ENCODE results near the gene LSM5. TPM values are rescaled to one million over a fixed set of nuclear protein-coding genes. Genes with fewer than 3 reads are reported as not detected.
"Not testable (repeated sequence)": the region's sequence is repeated elsewhere in the genome, so short reads cannot be mapped to it uniquely, and the experiment has no call there.

Gene LSM5
- total RNA-seq, 1 experiment from 2014 or later = 108 TPM

- not testable (repeated sequence) for H3K4ac ChIP-seq (ENCODE audit: low read depth, low read length); DNase-seq; H2BK5ac ChIP-seq (ENCODE audit: insufficient read length, low read length); H3K27me3 ChIP-seq (ENCODE audit: insufficient read depth, low read length); H4K5ac ChIP-seq (ENCODE audit: insufficient read length, low read depth, low read length); H4K91ac ChIP-seq (ENCODE audit: insufficient read length, low read depth, low read length); H4K8ac ChIP-seq (replicated peaks; ENCODE audit: insufficient read length, low read depth, low read length); H3K79me1 ChIP-seq (ENCODE audit: insufficient read depth, low read depth, low read length, poor library complexity, severe bottlenecking); H3K9me3 ChIP-seq (ENCODE audit: control insufficient read depth, low read depth, low read length); H3K56ac ChIP-seq (ENCODE audit: insufficient read length, low read depth, low read length); H3K4me1 ChIP-seq (ENCODE audit: insufficient read depth, low read length); H2BK20ac ChIP-seq (ENCODE audit: low read depth, low read length, poor library complexity, severe bottlenecking); H3K23me2 ChIP-seq (ENCODE audit: insufficient read length, low read depth, low read length, poor library complexity, severe bottlenecking); H3K27me3 Mint-ChIP-seq (ENCODE audit: low read depth); H3K27ac ChIP-seq (ENCODE audit: insufficient read length, low read depth, low read length); H3K9me3 Mint-ChIP-seq; H2BK15ac ChIP-seq (ENCODE audit: low read depth, low read length); H3K23ac ChIP-seq (ENCODE audit: insufficient read length, low read depth, low read length); H3K18ac ChIP-seq (ENCODE audit: insufficient read length, low read depth, low read length); H3K79me2 ChIP-seq (ENCODE audit: insufficient read depth, low read length); H3K36me3 Mint-ChIP-seq (ENCODE audit: insufficient read depth in 1 of 3, low read depth in 3 of 3); H3K9ac ChIP-seq (ENCODE audit: extremely low read depth, insufficient read length, low read length); H2BK12ac ChIP-seq (ENCODE audit: insufficient read length, low read depth, low read length); H2AK5ac ChIP-seq (ENCODE audit: insufficient read length, low read length); H4K20me1 ChIP-seq (ENCODE audit: control insufficient read depth, insufficient read depth, insufficient read length); H3T11ph ChIP-seq (ENCODE audit: low read length); H2AFZ ChIP-seq (ENCODE audit: low read length); H3K14ac ChIP-seq (ENCODE audit: insufficient read depth, low read length); H2BK120ac ChIP-seq (ENCODE audit: low read depth, low read length, poor library complexity, severe bottlenecking)
- H3K27ac Mint-ChIP-seq = peak overlapping the region in 2 of 3 experiments; percentile 68 to 84; a peak in 3 of 7 replicates
- H3K4me2 ChIP-seq (ENCODE audit: insufficient read depth, insufficient read length, low read length) = peak overlapping the region; percentile 40
- no CpG with 5 or more reads among the region's 30 CpGs for whole genome bisulfite sequencing (ENCODE audit: extremely low coverage, insufficient read length, low lambda C conversion rate)
- peak overlapping the region; percentile 66 to 69 for H3K4me3 Mint-ChIP-seq
- peaks cover 13 to 15% of the 10 kb centered on the region in 2 experiments for H3K4me1 Mint-ChIP-seq
These were observed 25.4 kb downstream of the LSM5 start for GRCh38 chr7:32464641-32465416.

All from H9 (cell line).